ENCODE measurements around the gene CHRM2.

The CHRM2 gene

GRCh38 chr7:136897676-136898075 is 29.2 kb downstream of the CHRM2 start:
- no peak for DNase-seq

DNA sequence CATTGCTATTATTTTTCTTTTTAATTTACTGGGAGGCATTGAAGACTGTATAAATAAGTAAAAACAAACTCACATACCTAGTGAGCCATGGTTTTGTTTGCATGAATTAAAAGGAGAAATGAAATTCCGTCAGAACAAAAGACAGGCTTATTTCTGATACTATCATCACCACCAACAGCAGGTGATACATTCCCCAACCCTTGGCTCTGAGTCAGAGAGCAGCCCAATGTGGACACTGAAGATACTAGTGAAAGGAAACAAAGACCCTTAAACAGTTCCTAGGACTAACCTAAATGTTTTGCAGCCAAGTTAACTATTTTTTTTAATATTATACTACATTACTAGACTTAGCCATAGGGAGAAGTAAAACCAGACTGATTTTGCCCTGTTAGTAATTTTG is 31.6 kb downstream of the CHRM2 start:
- no peak for DNase-seq

GRCh38 chr7:136910771-136911170 is 42.3 kb downstream of the CHRM2 start:
- DNase-seq: no peak

- DNase-seq: no peak
Measured at GRCh38 chr7:136911344-136911743, 42.9 kb downstream of the CHRM2 start.

DNA sequence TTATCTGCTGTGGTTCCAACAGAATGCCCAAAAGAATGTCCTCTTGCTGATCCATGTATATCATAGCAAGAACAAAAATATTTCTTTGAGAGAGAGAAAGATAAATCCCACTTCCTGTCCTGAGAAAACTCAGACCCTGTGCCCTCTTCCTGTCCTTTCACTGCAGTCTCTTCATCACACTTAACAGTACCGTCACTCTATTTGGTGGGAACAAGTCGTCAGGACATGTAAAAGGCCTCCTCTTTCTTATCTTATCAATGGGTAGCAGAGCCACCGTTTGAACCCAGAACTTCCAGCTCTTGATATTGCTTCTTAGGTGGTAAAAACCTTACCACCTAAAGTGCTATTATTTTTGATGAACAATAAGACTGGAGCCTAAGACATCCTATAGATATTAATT is 43.9 kb downstream of the CHRM2 start:
- DNase-seq: no peak

DNA sequence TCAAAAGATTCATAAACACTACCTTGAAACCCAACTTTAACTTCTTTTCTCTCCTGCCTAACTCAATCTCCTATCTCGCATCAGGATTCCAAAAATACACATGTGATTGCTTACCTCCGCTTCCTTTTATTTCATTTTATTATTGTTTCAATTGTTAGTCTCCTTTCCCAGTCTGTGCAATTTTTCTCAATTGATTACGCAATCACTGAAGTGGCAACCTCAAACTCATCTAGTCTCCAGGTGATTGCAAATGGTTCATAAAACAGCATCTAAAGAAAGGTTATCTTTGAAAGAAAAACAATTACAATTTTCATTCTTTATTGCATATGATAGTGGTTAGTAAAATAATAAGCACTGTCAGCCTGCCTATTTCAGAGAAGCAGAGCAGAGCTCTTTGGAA is 45.6 kb downstream of the CHRM2 start:
- no peak for DNase-seq

DNA sequence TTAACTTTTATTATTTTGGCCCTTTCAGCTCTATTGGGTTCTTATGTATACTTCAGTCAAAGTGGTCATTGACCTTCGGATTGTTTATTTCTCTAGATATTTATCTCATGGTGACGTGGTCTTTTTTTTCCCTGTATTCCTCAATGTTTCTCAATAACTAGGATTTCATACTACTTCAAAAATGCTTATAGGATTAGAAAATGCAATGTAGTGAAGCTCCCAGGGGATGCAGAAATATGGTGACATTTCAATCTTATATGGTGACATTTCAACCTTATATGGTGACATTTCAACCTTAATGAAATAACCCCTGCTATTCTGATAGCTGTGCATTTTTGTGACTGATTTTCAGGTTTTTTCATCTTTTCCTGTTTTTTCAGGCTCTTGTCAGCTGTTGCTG is 51.4 kb downstream of the CHRM2 start:
- no peak for DNase-seq

DNA sequence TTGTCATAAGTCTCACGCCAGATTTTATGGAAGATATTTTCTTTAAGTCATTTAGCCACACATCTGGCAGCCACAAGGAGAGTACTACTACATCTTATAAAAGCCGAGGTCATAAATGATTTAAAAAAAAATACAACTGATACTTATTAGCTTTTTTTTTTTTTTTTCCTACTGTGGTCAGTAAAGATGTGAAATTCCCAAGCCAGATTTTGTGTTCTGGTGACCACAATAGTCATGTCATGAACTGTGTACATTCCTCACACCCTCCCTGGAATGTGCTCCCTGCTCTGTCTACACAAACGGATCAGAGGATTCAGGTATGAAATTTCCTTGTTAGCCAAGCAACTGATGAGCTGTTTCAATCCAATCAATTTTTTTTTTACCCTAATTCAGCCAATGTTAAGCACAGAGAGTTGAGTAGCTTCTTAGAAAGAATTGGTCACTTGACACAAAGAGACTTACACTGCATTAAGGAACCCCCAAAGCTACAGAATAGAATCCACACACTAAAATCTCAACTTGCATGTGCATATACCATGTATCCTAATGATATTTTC is 54.7 kb downstream of the CHRM2 start:
- DNase-seq: no peak

- no peak for DNase-seq
Measured at GRCh38 chr7:136925044-136925443, 56.6 kb downstream of the CHRM2 start.

- DNase-seq: no peak
Measured at GRCh38 chr7:136925556-136925955, 57.1 kb downstream of the CHRM2 start.

GRCh38 chr7:136931169-136931867 is 62.9 kb downstream of the CHRM2 start:
- no peak for DNase-seq

DNA sequence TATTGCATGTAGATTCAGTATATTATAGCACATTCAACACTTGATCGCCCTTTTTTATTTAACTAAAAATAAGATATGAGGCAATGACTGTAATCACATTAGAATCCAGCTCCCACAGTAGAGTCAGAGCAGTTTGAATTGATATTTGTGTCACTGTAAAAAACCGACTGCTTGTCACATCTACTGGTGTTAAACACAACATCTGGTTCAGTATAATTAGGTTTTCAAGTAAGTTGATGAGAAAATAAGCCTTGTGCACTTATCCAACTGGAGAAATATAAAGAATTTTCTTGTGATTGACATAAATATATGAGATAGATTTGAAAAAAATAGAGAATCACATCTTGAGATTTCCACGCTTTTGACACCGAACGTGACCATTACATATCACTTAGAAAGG is 69.0 kb downstream of the CHRM2 start:
- no peak for DNase-seq

DNA sequence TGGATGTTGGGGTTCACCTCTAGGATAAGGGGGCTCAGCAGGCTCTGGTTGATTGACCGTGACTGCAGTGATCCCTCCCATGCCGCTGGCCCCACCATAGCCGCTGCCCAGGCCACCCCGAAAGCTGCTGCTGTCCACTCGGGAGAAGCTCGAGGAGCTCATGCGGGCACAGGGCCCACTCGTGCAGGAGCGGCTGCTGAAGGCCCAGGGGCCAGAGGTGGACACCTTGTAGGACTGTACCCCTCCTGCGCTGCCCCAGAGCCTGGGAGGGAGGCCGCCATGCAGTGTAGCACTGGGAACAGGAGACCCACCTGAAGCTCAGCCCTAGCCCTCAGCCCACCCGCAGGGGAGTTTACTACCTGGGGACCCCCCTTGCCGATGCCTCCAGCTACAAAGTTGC is 70.0 kb downstream of the CHRM2 start:
- no peak for DNase-seq

DNA sequence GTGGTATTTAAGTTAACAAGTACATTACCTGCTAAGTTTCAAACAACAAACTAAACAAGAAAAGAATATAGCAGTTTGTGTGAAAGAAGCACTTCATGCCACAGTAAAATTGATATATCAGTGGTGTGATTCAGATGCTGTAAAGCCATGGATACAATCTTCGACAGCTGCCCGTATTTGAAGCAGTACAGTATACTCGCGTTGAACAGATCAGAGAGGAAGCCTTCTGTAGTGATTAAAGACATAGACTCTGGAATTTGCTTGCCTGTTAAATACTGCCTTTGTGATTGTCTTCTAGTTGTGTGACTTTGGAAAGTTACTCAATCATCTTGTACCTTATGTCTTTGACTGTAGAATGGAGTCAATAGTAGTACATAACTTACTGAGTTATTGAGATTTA is 71.7 kb downstream of the CHRM2 start:
- DNase-seq: no peak

DNA sequence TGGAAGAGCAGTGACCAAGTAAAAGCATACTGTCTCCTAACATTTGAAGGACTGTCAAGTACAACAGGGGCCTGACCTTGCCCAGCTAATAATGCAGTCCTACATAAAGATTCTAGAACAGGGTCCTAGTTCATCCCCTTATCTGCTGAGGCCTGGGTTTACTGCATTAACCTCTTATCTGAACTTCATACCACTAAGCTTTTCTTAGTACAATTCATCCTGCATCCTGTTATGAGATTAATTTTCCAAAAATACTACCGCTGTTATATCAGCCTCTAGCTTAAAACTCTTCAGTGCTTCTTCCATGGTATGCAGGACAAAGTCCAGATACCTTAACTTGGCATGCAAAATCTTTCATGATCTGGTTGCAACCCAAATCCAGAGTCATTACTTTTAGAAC is 72.5 kb downstream of the CHRM2 start:
- DNase-seq: no peak

DNA sequence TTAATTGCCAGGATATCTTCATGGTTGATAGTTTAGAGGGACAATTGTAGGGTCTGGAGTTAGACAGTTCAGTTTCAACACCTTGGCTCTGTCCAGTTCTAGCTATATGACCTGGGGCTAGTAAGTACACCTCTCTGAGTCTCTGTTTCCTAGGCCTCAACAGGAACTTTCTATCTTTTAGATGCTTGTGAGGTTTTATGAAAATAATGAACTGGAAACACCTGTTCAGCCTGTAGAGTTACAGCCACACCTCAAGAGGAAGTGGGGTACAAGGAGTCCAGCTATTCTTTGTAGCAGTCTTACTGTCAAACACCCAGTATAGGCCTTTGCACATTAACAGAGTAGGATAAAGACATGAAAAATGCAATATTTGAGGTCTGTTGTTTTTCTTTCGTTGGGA is 73.4 kb downstream of the CHRM2 start:
- no peak for DNase-seq

GRCh38 chr7:136942401-136942800 is 73.9 kb downstream of the CHRM2 start:
- no peak for DNase-seq

GRCh38 chr7:136942994-136943393 is 74.5 kb downstream of the CHRM2 start:
- DNase-seq: no peak

- no peak for DNase-seq
Measured at GRCh38 chr7:136947347-136947746, 78.9 kb downstream of the CHRM2 start.

- DNase-seq: no peak
Measured at GRCh38 chr7:136950331-136950730, 81.9 kb downstream of the CHRM2 start.

- no peak for DNase-seq
Measured at GRCh38 chr7:136953386-136953785, 84.9 kb downstream of the CHRM2 start.

DNA sequence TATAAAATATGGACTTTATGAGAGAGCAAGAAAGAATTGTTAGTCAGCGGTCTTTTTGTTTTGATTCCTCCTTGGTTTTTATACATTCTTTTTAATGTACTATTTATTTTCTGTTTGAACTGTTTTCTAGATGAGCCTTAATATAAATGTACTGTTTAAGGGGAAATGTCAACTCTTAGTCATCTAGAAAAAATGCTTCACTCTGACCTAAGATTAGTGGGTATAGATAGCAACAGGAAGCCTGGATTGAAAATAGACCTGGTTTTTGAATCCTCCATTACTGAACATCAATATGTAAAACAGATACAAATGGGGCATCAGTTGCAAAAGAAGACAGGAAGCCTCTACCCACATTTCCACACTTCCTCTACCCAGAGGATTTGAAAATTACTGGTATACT is 87.8 kb downstream of the CHRM2 start:
- DNase-seq: no peak

GRCh38 chr7:136956671-136957070 is 88.2 kb downstream of the CHRM2 start:
- DNase-seq: no peak

DNA sequence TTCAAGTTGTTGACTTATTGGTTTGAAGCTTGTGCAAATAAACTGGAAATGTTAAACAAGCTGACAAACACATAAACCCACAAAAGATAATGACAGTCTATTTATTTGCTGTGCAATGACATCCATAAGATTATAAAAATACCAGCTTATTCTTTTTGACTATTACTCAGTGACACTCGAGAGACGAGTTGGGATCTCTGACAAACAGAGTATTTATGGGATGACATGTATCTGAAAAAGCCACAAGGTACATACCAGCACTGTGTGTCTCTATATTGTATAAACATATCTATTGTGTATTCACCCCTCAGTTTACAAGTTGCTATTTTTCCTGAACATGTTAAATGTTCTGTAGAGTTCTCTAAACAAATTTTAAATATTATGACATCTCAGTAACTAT is 88.9 kb downstream of the CHRM2 start:
- no peak for DNase-seq

DNA sequence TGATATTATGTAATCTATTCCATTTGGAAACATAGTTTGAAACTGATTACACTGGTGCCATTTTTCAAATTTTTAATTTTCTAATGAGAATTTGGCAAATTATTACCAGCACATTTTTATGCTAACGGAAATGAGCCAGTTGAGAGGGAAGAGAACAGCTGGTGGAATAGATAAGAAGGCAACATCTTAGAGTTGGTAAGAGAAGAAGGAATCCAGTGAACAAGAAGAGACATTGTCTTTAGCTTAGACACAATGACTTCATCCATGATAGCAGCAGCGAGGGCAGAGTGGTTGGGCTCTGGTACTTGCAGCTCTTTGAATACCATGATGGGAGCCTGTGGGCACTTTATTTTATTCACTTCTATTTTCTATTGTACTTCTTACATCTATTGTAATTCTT is 89.6 kb downstream of the CHRM2 start:
- no peak for DNase-seq
